HS-27A (cell line): ENCODE data around the gene PCGF5.
"Not testable (repeated sequence)": the region's sequence is repeated elsewhere in the genome, so short reads cannot be mapped to it uniquely, and the experiment has no call there.

Experiments
- DNase-seq: peaks from one replicate; pipeline ENCODE4 v3.0.0-alpha.2; 2012; ENCODE audit warnings: low read depth, missing footprints

Gene PCGF5

DNA sequence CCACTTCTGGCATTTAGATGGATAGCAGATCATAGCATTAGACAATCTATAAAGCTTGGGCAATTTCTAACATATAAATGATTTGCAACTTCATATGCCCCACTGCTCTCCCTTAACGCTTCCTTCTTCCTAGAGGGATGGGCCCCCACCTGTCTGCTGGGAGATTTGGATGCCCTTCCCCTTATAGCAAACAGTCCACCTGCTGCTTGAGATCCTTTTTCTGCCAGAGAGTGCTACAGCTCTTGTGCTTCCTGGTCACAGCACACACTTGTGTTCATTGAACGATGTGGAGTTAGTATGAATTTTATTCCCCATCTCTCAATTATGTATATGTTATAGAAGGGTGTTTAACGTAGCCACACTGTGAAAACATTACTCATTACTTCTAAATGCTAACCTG is 10.4 kb upstream of the PCGF5 start:
- no peak for DNase-seq

DNA sequence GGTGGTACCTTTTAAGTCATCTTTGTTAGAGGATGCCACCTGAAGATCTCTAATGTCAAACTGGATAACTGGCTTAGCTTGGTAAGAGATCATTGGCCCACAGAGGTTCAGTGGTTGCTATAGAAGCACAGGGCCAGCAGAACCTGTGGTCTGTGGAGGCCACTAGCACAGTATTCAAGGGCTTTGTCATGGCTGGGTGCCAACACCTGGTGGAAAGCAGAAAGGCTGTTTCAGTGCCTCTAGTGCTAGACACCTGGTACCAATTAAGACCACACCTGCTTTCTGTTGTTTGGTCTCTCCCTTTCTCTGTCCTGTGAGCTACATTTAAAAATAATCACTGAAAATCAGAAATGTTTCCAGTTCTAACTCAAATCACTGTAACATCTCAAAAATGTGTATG is 10.0 kb upstream of the PCGF5 start:
- DNase-seq, result no peak

DNA sequence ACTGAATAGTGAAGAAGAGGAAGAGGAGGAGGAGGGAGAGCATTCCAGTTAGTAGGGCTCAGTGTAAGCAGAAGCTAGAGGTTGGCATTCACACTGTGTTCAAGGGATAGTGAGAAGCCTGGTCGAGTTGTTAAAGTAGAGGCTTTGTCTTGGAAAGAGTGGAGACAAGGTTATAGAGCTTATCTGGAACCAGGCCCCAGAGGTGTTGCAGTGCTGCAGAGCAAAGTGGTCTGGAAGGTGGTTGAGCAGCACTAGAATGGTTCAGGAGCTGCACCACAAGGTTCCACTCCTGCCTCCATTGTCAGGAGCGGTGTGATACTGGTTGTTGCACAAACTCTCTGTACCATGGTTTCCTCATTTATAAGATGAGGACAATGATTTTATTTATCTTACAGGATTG is 8.8 kb upstream of the PCGF5 start:
- DNase-seq, result no peak

DNA sequence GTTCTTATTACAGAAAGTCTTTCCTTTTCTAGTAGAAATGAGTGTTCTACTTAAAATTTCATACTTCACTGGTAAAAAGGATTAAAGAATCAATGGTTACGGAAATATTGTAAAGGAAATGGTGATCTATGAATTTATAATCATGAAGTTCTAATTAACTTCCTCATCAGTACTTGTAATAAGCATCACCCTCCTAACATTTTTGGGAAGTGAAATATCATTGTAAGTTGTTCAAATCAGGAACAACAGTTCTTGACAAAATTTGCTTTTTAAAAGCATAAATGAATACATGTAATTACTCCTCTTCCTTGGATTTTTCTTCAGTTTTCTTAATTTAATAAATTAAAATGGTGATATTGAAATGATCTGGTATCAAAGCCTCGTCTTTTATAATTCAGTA is 5.6 kb upstream of the PCGF5 start:
- DNase-seq, result no peak

DNA sequence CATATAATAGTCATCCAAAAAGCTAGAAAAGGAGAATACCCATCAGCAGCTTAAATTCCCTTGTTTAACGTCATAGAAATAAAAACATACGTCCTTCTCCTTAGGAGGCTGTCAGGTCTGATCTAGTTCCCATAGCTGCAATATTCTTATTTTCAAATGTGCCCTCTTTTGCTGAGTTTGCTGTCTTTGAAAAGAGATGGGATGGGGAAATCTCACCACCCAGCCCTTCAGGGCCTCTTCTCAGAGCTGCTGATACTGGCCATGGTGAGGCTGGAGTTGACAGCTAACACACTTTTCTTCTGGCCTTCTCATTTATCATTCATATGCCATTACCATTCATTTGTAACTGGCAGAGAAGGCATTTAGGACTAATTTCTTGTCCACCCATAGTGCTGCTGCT is 5.1 kb upstream of the PCGF5 start:
- DNase-seq, result no peak

DNA sequence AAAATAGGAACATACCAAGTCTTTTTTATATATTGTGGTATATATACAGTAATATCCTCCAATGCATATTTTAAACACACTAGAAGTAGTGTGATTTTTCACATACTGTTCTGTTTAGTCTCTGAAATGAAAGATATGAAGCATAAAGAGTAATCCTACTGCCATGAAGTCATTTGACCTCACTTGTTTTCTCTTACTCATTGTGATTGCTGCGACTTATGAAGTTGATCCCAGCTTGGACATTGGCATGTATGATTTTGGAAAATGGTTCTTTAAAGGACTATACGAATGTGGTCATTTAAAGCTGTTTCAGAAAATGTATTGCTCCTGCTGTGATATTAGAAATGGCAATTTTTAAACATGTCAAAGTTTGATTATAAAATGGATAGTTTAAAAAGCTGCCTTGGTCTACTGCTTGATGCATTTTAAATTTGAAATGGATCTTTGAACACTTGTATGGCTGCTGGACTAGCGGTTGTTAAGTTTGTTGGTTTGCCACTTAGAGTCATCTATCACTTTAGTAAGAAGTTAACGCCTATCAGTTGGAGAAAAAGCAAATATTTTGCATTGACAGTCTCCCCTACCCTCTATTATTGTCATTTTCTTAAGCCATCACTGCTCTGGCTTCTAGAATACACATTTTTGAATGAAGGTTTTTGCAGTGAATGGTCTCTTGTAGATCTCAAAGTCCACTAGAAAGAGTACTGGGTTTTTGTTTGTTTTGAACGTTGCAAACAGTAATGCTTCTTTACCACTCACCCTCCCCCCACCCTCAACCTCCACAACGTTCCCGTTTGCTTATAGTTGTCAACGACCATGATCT is 881 bp upstream of the PCGF5 start:
- no peak for DNase-seq

DNA sequence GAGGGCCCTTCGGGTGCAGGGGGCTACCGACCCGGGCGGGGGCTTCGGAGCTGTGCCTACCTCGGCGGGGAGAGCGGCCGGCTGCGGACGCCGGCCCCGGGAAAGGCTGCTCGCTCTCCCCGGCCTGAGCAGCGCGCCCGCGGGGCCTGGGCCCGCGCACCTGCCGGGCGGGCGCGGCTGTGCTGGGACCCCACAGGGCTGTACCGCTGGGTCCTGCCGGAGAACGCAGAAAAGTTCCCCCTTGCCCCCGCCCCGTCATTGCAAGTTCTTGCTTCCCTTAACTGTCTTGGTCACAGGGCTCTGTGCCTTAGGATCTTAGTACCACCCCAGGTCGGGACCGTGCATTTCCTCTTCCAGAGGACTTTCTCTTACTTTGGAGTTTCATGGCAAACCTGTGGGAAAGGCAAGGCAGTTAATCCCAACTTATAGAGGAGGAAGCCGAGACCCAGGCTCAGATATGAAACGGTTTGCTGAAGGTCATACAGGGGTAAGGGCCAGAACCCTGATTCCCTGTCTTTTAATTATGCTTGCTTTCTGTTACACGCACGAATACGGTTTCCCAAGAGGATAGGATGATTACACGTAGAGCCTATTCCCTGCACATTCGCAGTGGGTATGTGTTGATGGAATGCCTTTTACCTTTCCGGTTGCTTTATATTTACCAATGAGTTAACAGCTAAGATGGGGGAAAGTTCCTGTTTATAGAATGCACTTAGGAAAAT is 652 bp downstream of the PCGF5 start:
- no peak for DNase-seq

DNA sequence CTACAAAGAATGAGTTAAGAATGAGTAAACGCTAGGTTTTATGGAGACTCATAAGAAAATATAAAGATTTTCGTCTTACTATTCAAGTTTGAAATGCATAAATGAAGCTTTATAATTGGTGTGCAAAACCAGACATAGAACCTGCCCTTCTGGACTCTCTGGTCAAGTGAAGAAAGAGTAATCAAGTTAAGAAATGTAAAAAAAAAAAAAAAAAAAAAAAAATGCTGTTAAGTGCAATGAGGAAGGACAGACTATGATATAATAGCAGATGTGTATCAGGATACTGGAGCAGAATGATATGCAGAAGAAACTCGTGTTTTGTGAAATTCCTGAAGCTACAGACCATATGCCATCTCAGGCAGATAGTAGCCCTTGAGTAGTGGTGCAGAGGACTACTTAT is 5.6 kb downstream of the PCGF5 start:
- no peak for DNase-seq

DNA sequence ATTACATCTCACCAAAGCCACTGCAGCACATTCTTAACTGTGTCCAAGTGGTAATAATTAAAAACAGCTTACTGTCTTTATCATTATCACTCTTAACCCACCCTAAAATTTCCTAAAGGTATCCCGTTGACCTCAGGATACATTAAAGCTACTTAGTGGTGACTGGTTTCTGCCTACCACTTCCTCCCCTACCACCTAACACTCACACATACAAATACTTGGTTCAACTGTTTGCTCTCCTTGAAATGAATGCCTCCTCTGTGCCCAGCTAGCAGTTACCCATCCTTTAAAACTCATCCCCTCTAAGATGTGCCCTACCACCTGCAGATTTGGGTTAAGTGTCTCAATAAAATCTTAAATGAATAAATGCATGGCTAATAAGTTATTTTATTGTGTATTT is 7.1 kb downstream of the PCGF5 start:
- no peak for DNase-seq

DNA sequence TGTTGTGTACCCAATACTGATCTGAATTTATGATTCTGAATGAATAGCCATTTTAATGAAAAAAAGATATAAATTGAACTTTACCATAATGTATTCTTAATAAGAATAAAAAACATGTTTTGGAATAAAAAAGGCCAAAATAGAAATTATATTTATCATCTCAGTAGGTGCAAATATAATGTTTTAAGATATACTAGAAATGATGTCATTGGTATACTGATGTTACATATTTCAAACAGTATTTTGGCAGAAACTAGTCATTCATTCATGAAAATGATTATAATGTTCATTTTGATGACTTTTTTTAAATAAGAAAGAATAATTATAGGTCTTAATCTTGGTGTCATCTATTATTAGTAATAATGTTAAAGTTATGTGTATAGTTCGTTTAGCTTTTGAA is 9.2 kb downstream of the PCGF5 start:
- no peak for DNase-seq

DNA sequence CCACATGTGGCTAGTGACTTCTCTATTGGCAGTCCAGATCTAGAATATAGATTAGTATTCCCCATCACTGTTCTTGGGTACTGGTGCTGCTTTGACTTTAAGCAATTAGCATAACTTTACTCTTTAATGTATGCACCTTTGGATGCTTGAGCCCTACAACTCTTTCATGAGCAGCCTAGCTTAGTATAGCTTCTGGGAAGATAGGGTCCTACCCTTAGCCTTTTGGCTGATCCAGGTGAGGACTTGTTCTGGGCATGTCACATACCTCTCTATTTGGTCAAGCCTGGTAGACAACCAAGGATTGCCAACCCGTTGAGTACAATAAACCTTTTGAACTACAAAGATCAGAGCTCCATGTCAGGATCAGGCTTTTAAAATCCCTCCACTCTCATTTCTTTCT is 17.7 kb downstream of the PCGF5 start:
- no peak for DNase-seq

DNA sequence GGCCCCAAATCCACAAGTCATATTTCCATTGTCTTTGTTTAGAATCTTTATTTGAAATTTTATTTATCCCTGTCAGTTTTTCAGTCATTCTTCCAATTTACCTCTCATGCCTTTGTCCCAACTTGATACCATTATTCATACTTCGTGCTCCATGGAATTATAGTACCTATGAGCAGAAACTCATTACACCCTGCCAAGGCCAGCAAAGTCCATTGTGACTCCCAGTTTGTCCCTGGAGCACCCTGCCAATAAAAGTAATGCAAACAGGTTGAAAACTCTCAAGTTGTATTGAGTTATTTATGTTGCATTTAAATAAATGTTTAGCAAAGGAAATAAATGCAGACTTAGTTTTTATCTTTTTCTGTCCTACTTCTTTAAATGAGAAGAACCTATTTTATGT is 19.3 kb downstream of the PCGF5 start:
- DNase-seq, result no peak

DNA sequence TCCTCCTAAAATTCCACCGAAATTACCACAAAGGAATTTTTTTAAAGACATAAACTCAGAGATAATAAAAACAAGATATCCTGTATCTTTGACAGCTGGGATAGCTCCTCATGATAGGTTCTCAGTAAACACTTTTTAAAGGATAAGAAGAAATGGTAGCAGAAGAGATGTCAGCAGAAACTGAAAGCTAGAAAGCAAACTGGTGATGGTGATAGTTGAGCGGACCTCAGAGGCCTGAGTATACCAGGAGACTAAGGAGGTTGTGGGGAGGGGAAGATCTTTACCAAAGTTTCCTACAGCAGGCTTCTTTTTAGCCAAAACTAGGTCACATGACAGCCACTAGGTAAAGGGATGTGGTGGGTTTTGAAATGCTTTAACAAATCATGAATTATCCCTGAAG is 22.5 kb downstream of the PCGF5 start:
- DNase-seq, result no peak

DNA sequence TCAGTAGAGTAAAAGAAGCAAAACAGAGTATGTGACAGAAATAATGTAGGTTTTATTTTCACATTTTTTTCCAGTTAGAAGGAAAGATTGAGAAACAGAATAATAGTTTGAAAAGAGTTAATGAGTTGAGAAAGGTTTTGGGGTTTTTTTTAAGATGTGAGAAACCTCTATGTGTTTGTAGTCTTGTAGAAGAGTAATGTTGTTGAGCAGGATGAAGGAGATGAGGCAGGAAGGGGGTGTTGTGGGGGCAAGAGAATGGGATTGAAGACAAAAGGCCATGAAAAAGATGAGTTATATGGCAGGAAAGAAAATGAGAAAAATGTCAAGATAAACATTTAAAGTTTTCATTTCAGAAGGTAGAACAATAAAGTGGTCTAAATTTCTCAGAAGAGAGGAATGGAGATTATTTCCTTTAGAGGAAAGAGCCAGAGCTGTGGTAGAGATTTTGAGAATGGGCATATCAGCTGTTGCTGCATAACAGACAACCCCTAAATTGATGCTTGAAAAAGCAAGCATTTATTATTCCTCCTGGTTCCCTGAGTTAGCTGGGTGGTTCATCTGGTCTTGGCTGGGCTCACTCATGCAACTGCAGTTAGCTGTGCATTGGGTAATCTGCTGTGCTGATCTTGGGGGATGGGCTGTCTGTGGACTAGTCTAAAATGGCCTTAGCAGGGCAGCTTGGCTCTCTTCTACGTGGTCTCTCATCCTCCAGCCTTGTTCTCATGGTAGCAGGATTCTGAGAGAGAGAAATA is 27.1 kb downstream of the PCGF5 start:
- DNase-seq, result peak; percentile 7

DNA sequence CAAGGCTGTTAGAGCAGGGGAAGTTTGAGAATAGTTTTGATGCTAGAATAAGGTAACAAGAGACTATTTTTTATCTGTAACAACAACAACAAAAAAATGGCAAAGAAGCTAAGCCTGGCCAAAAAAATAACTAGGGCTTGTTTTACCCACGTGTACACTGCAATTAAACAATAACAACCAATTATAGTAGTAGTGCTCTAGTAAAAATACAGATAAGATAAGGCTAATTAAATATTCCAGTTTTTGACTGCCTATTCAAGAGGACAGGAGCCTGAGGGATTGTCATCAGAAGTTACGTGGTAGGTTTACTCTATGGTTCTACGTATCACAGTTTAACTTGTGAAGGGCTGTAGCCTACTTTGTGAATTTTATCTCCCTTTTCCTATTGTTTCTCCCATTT is 29.2 kb downstream of the PCGF5 start:
- no peak for DNase-seq

DNA sequence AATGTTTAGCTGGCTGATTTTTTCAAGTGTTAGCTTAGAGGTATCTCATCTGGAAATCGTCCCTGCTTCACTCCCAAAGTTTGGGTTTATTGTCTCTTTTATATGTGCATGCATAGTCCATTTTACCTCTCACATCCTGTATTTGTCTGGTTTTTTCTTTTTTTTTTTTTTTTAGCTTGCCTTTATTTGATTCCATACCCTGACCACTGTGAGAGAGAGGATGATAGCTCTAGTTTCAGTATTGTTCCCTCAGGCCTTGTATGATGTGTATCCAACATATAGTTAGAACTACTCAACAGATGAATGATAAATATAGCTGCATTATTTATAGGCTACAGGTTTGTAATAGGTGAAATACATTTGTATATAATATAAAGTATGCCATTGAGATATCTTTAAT is 29.9 kb downstream of the PCGF5 start:
- no peak for DNase-seq

DNA sequence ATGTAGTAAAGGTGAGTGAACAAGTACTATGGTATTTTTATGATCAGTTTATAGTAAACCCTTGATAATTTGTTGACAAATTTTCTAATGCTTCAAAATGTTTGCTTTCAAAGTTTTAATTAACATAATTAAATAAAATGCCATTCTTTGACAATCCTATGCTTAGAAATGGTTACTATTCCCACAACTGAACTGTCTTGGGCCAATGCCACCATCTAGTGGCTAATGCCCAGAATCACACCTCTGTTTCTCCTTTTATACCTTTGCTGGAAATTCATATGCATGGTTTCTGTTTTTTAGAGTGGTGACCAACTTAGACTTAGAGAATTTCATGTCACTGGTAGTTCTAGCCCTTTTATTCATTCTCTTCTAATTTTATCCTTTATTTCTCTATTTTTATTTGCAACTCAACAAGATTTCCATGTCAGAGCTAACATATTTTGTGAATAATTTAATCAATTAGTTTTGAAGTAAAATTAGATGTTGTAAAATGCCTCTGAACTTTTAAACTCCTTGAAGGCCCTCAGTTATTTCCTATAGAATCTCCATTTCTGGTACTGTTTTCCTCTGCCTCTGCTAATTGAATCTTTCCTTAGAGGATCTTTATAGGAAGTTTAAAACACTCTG is 31.1 kb downstream of the PCGF5 start:
- DNase-seq, result peak; percentile 12

DNA sequence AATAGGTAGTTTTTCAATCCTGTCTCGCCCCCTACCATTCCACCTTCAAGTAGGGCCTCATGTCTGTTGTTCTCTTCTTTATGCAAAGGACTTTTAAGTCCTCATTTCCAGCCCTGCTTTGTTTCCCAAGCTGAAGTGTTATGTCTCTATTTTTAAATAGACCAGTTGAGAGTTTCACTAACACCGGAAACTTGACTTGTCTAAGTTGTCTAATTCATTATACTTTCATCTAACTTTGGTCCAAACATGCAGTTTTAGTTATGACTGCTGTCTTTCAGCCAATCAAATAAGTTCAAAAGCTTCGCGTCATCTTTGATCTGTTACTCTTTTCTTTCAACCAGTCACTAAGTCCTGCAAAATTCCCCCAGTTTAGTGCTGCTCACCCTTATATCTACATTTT is 32.8 kb downstream of the PCGF5 start:
- no peak for DNase-seq

DNA sequence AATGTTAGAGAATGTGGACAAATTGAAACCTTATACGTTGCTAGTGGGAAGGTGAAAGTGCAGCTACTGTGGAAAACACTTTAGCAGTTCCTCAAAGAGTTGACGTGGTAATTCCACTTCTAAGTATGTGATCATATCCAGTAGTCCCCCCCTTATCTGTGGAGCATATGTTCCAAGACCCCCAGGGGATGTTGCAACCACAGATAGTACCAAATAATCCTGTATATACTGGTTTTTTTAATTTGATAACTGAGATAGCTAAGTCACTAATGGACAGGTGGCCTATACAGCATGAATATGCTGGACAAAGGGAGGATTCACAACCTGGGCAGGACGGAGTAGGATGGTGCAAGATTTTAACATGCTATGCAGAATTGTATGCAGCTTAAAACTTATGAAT is 36.8 kb downstream of the PCGF5 start:
- DNase-seq, result no peak

DNA sequence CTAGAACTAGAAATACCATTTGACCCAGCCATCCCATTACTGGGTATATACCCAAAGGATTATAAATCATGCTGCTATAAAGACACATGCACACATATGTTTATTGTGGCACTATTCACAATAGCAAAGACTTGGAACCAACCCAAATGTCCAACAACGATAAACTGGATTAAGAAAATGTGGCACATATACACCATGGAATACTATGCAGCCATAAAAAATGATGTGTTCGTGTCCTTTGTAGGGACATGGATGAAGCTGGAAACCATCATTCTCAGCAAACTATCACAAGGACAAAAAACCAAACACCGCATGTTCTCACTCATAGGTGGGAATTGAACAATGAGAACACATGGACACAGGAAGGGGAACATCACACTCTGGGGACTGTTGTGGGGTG is 40.0 kb downstream of the PCGF5 start:
- DNase-seq, result not testable (repeated sequence)

DNA sequence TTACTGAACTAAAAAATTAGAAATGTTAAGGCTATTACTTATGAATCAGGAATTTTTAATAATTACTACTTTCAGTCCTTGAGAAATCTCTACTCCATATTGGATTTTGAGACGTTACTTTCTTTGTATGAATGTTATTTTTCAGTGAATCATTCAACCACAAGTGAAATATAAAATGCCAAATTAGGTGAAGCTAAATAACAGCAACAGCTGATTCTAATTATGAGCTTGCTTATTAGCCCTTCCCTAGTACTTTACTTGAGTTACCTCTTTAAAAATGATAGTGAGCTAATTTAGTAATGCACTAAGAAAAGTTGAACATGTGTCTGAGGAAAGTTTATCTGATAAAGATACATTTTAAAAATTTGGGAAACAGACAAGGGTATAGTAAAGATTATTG is 51.4 kb downstream of the PCGF5 start:
- no peak for DNase-seq

DNA sequence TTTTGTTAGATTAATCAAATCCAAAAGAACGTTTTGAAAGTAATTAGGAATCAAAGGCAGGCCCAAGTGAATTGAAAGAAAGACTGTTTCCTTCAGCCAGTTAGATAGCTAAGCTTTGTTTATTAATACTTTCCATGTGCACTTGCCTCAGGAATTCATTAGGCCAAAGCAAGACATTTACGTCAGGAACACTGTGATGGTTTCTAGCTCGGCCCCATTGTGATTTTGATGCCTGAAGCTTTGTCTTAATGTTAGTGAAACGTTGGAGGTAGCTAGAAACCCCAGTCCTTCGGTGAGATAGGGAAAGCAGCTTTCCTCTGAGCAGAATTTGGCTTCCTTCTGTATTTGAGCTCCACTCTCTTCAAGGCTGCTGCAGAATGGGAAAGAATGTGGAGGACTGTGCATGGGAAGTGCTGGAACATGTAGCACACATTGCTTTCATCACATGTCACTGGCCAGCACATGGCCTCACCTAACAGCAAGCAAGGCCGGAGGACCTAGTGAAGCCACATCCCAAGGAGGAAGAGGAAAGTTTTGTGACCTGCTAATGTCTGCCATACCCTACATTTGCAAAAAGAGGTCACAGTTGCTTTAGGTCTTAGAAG is 64.1 kb downstream of the PCGF5 start:
- DNase-seq, result no peak
